ENCODE data around the gene TECPR1. TPM values are rescaled to one million over a fixed set of nuclear protein-coding genes. Genes with fewer than 3 reads are reported as not detected.

Gene TECPR1
- total RNA-seq, 1 experiment from 2014 or later: 21.5 TPM

DNA sequence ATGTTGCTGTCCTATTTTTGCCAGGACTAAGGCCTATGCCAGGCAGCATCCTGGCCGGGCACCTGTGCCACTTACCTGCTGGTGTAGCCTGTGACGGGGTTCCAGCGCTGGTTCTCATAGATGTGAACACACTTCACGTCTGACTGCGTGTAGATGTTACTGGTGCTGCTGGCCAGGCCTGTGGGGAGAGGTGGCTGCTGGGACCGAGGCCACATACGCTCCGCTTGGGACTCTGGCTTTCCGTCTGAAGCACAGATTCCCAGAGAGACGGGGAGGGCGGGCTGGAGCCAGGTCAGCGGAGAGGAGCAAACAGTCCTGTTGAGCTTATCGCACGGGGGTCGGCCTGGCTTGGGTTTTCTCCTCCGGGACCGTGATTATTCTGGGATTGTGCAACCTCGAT lies 24.1 kb downstream of the TECPR1 start:
- CTCF ChIA-PET: no interaction called here
- Mint-ChIP-seq H3K4me3 (no peak overlapping the region), H3K4me1 (no peaks in the 10 kb centered on the region), H3K27ac (no peak overlapping the region), H3K36me3 (no peaks in the 10 kb centered on the region), H3K9me3 (no peaks in the 10 kb centered on the region), H3K27me3 (ENCODE audit: low read depth) (no peaks in the 10 kb centered on the region)
- DNase-seq (ENCODE audit: low spot score): no peak
- POLR2A ChIA-PET: no interaction called here
- no peak for TF ChIP-seq SMAD3 (CRISPR knock-in tag; IDR thresholded peaks at IDR 0.05; ENCODE audit: borderline replicate concordance)
- no peak for TF ChIP-seq TEAD1 (CRISPR knock-in tag; IDR thresholded peaks at IDR 0.05)
- TF ChIP-seq PRRX2 (CRISPR knock-in tag; IDR thresholded peaks at IDR 0.05): no peak
- TF ChIP-seq CREB1 (CRISPR knock-in tag; IDR thresholded peaks at IDR 0.05): no peak
- no peak for TF ChIP-seq NR1H2 (CRISPR knock-in tag; IDR thresholded peaks at IDR 0.05)
- TF ChIP-seq ZNF232 (CRISPR knock-in tag; IDR thresholded peaks at IDR 0.05): no peak
- TF ChIP-seq ZNF263 (CRISPR knock-in tag; IDR thresholded peaks at IDR 0.05; ENCODE audit: low read depth): no peak
- no peak for TF ChIP-seq NR3C1 (CRISPR knock-in tag; conservative IDR thresholded peaks at IDR 0.05; ENCODE audit: low read depth)
- no peak for ATAC-seq

DNA sequence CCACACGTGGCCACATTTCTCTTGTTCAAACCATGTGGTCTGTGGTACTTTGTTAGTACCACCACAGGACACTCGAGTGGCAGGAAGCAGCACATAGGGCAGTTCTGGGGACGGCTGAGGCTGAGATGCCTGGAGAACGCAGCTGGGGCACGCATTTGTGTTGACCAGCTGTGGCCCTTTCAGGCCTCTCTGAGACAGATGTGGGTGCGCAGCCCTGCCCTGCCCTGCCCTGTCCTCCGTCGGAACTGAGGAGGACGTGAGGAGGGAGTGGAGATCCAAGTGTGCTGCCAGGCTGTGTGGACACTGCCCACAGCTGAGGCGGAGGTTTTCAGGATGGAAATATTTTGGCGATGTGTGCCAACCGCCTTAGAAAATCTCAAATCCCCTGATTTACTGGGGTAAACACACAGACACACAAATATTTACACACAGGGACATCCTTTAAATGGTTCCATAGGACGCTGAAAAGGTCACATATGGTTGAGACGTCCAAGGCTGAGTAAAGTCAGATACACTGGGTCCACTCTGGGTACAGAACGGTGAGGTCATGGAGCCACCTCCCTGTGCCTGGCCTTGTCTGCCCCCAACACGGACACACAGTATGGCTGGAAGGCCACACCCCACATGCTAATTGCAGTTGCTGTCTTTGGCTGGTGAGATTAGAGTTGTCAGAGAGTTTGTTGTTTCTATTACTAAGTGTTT lies 26.0 kb downstream of the TECPR1 start:
- ATAC-seq: no peak
- Mint-ChIP-seq H3K36me3 (no peaks in the 10 kb centered on the region), H3K4me3 (no peak overlapping the region), H3K27ac (no peak overlapping the region), H3K9me3 (no peaks in the 10 kb centered on the region), H3K27me3 (ENCODE audit: low read depth) (no peaks in the 10 kb centered on the region), H3K4me1 (no peaks in the 10 kb centered on the region)
- no peak for TF ChIP-seq TEAD4 (CRISPR knock-in tag; IDR thresholded peaks at IDR 0.05)
- TF ChIP-seq, protein P1, sequence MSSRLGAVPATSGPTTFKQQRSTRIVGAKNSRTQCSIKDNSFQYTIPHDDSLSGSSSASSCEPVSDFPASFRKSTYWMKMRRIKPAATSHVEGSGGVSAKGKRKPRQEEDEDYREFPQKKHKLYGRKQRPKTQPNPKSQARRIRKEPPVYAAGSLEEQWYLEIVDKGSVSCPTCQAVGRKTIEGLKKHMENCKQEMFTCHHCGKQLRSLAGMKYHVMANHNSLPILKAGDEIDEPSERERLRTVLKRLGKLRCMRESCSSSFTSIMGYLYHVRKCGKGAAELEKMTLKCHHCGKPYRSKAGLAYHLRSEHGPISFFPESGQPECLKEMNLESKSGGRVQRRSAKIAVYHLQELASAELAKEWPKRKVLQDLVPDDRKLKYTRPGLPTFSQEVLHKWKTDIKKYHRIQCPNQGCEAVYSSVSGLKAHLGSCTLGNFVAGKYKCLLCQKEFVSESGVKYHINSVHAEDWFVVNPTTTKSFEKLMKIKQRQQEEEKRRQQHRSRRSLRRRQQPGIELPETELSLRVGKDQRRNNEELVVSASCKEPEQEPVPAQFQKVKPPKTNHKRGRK (CRISPR knock-in tag; IDR thresholded peaks at IDR 0.05; ENCODE audit: borderline replicate concordance): no peak
- DNase-seq (ENCODE audit: low spot score): no peak
- ChIA-PET CTCF (no interaction called here), POLR2A (no interaction called here)

DNA sequence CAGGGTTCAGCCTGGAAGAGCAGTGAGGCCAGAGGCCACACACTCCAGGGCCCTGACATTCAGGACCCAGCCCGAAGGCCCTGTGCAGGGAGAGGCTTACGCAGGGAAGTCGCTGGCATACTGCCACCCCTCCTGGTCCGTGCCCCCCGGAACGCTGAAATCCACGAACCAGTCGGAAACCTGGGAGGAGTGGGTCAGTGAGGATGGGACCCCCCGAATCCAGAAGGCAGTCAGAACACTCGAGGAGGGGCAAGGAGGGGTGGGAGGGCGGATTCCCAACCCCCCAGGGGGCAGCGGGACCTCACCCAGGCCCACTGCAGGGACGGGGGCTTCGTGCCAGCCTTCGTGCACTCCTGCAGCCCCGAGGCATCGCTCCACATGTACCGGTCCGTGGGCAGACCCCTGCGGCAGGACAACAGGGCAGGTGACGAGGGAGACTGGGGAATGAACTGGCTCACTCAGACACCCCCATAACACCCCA lies 27.3 kb downstream of the TECPR1 start:
- ATAC-seq (no peak), DNase-seq (ENCODE audit: low spot score) (no peak)
- H3K4me1 Mint-ChIP-seq: no peaks in the 10 kb centered on the region
- no peak overlapping the region for H3K4me3 Mint-ChIP-seq
- H3K9me3 Mint-ChIP-seq: no peaks in the 10 kb centered on the region
- POLR2A ChIA-PET: no interaction called here
- H3K27me3 Mint-ChIP-seq (ENCODE audit: low read depth): no peaks in the 10 kb centered on the region
- no peak overlapping the region for H3K27ac Mint-ChIP-seq
- H3K36me3 Mint-ChIP-seq: no peaks in the 10 kb centered on the region
- CTCF ChIA-PET: no interaction called here
- TF ChIP-seq, protein P2, sequence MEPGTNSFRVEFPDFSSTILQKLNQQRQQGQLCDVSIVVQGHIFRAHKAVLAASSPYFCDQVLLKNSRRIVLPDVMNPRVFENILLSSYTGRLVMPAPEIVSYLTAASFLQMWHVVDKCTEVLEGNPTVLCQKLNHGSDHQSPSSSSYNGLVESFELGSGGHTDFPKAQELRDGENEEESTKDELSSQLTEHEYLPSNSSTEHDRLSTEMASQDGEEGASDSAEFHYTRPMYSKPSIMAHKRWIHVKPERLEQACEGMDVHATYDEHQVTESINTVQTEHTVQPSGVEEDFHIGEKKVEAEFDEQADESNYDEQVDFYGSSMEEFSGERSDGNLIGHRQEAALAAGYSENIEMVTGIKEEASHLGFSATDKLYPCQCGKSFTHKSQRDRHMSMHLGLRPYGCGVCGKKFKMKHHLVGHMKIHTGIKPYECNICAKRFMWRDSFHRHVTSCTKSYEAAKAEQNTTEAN (CRISPR knock-in tag; IDR thresholded peaks at IDR 0.05): no peak
- TF ChIP-seq, protein P1 (CRISPR knock-in tag; IDR thresholded peaks at IDR 0.05; ENCODE audit: borderline replicate concordance): no peak
- TF ChIP-seq IRF2 (CRISPR knock-in tag; IDR thresholded peaks at IDR 0.05; ENCODE audit: borderline replicate concordance, low read depth): no peak
- TF ChIP-seq, protein P3, sequence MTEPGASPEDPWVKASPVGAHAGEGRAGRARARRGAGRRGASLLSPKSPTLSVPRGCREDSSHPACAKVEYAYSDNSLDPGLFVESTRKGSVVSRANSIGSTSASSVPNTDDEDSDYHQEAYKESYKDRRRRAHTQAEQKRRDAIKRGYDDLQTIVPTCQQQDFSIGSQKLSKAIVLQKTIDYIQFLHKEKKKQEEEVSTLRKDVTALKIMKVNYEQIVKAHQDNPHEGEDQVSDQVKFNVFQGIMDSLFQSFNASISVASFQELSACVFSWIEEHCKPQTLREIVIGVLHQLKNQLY (CRISPR knock-in tag; IDR thresholded peaks at IDR 0.05): no peak
- TF ChIP-seq, protein P4, sequence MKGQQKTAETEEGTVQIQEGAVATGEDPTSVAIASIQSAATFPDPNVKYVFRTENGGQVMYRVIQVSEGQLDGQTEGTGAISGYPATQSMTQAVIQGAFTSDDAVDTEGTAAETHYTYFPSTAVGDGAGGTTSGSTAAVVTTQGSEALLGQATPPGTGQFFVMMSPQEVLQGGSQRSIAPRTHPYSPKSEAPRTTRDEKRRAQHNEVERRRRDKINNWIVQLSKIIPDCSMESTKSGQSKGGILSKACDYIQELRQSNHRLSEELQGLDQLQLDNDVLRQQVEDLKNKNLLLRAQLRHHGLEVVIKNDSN (CRISPR knock-in tag; IDR thresholded peaks at IDR 0.05): no peak
- TF ChIP-seq NR1H2 (CRISPR knock-in tag; IDR thresholded peaks at IDR 0.05): no peak
- TF ChIP-seq FOXP1 (CRISPR knock-in tag; IDR thresholded peaks at IDR 0.05; ENCODE audit: borderline replicate concordance): no peak
- no peak for TF ChIP-seq TP53 (CRISPR knock-in tag; IDR thresholded peaks at IDR 0.05)
